Measurements from ENCODE around the gene KITLG. TPM values are rescaled to one million over a fixed set of nuclear protein-coding genes. Genes with fewer than 3 reads are reported as not detected.
"Not testable (repeated sequence)": the region's sequence is repeated elsewhere in the genome, so short reads cannot be mapped to it uniquely, and the experiment has no call there.

Gene KITLG
- total RNA-seq, 4 donors from 2014 or later: 3.9 to 33.0 (median 14.7) TPM

DNA sequence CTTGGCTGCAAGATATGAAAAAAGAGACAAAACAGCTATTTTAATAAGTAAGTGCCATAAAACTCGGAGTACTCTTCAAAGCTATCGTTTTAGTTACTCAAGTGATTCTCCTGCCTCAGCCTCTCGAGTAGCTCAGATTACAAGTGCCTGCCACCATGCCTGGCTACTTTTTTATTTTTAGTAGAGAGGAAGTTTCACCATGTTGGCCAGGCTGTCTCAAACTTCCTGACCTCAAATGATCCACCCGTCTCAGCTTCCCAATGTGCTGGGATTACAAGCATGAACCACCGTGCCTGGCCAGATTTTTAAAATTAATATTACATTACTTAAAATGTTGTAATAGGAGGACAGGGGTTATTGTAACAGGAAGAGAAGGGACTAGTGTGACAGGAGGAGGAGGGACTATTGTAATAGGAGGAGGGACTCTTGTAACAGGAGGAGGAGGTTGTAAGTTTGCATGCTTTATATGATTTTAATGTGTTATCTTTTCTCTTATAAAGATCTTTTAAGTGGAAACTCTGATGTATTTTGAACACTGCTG lies 61.3 kb downstream of the KITLG start:
- intact Hi-C loops (cut with DNase I): no loop called here
- 71 to 75% methylated on average over 5 of the region's 5 CpGs for WGBS, 2 donors
- Histone ChIP-seq H3K27me3 (no peaks in the 10 kb centered on the region), H3K36me3 (peaks cover 0 to 20% (median 0%) of the 10 kb centered on the region in 3 donors), H3K4me1 (peaks cover 0 to 22% (median 16%) of the 10 kb centered on the region in 3 donors), H3K9me3 (no peaks in the 10 kb centered on the region), H3K27ac (no peak overlapping the region), H3K4me3 (no peak overlapping the region)
- no peak for DNase-seq
- TF ChIP-seq POLR2A (IDR thresholded peaks at IDR 0.05) (no peak), CTCF (IDR thresholded peaks at IDR 0.05) (no peak)

- no peak for DNase-seq
- H3K4me3 ChIP-seq: no peak overlapping the region
- TF ChIP-seq POLR2A (IDR thresholded peaks at IDR 0.05) (no peak), CTCF (IDR thresholded peaks at IDR 0.05) (no peak)
- H3K36me3 ChIP-seq: peaks cover 0 to 20% (median 0%) of the 10 kb centered on the region in 3 donors
- H3K27me3 ChIP-seq: no peaks in the 10 kb centered on the region
- intact Hi-C loops (cut with DNase I): no loop called here
- H3K27ac ChIP-seq: no peak overlapping the region
- peaks cover 0 to 22% (median 16%) of the 10 kb centered on the region in 3 donors for H3K4me1 ChIP-seq
- H3K9me3 ChIP-seq: no peaks in the 10 kb centered on the region
Measured at GRCh38 chr12:88516811-88517210, 63.5 kb downstream of the KITLG start.

DNA sequence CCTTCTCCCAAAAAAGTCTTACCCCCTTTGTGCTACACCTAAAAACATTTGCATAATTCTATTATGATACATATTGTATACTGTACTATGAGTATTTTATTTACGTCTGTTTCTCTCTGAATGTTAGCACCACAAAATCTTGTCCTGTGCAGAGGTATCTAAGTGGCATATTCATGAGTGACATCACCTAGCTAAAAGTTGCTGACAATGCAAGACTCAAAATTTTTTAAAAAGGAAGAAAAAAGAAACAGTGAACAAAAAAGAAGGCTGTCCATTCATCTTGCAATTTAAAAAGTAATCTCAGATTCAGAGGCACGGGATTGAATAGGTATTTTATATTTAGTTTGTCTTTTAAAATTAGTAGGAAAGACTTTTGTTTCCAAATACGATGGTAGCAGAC lies 69.4 kb downstream of the KITLG start:
- WGBS, 2 donors: 94% methylated on average over 3 of the region's 3 CpGs
- no peaks in the 10 kb centered on the region for H3K9me3 ChIP-seq
- no peaks in the 10 kb centered on the region for H3K4me1 ChIP-seq
- no peak for DNase-seq
- H3K36me3 ChIP-seq: peaks cover 0 to 34% (median 0%) of the 10 kb centered on the region in 3 donors
- H3K27ac ChIP-seq: no peak overlapping the region
- no peak for TF ChIP-seq CTCF (IDR thresholded peaks at IDR 0.05)
- no peak overlapping the region for H3K4me3 ChIP-seq
- H3K27me3 ChIP-seq: no peaks in the 10 kb centered on the region
- intact Hi-C loops (cut with DNase I): no loop called here

DNA sequence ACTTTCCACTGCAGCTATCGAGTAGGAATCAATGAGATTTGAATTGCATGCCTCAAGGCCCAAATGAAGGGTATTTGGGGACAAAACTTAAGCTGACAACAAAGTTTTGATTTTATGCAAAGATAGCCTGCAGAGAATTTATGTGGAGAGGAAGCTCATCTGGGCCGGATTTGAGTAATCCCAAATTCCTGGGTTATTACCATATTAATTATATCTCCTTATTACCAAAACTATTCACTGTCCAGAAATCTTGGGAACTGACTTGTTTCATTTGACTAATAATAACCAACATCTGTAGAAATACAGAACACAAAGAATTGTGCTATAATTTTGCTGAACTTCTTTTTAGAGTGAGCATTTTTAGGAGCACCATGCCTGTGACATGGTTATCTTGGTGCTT lies 70.4 kb downstream of the KITLG start:
- Histone ChIP-seq H3K27ac (no peak overlapping the region), H3K36me3 (peaks cover 0 to 37% (median 0%) of the 10 kb centered on the region in 3 donors), H3K9me3 (no peaks in the 10 kb centered on the region), H3K4me1 (no peaks in the 10 kb centered on the region), H3K4me3 (no peak overlapping the region), H3K27me3 (no peaks in the 10 kb centered on the region)
- TF ChIP-seq POLR2A (IDR thresholded peaks at IDR 0.05) (no peak), CTCF (IDR thresholded peaks at IDR 0.05) (no peak)
- intact Hi-C loops (cut with DNase I): no loop called here
- 76 to 97% methylated on average over 2 of the region's 2 CpGs for WGBS, 2 donors
- no peak for DNase-seq

DNA sequence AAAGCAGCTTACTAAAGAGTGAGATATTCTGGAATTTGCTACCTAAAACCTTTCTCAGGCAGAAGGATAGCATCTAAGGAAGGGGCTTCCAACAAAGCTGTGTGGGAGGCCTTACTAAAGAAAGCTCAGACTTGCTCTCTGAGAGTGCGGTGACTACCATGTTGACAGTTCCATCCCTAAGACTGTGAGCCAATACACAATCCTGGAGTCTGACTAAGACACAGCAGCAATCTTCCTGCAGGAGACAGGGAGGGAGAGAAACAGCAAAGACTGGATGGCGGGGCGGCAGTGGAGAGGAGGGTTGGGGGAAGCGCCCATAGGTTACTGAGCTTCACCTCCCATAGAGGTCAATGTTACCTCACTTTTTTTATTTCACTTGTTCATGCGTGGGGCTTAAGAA lies 70.9 kb downstream of the KITLG start:
- 89 to 90% methylated on average over 4 to 5 of the region's 5 CpGs for WGBS, 2 donors
- DNase-seq: no peak

GRCh38 chr12:88507851-88508250 lies 72.4 kb downstream of the KITLG start:
- H3K27ac ChIP-seq; H3K27me3 ChIP-seq; DNase-seq; intact Hi-C loops (cut with DNase I); H3K4me1 ChIP-seq; H3K4me3 ChIP-seq; H3K9me3 ChIP-seq: not testable (repeated sequence)
- 86 to 97% methylated on average over 12 of the region's 12 CpGs for WGBS, 2 donors
- H3K36me3 ChIP-seq: peaks cover 0 to 50% (median 0%) of the 10 kb centered on the region in 3 donors

More for the DNA sequence above, 70.9 kb downstream of the KITLG start:
- no peaks in the 10 kb centered on the region for H3K9me3 ChIP-seq
- H3K36me3 ChIP-seq: peaks cover 0 to 42% (median 0%) of the 10 kb centered on the region in 3 donors
- no peak overlapping the region for H3K4me3 ChIP-seq
- no peaks in the 10 kb centered on the region for H3K27me3 ChIP-seq
- H3K27ac ChIP-seq: no peak overlapping the region
- TF ChIP-seq CTCF (IDR thresholded peaks at IDR 0.05): no peak
- TF ChIP-seq POLR2A (IDR thresholded peaks at IDR 0.05): no peak
- H3K4me1 ChIP-seq: no peaks in the 10 kb centered on the region
- intact Hi-C loops (cut with DNase I): no loop called here
